ENCODE data around the gene RGS5.
"Not testable (repeated sequence)": the region's sequence is repeated elsewhere in the genome, so short reads cannot be mapped to it uniquely, and the experiment has no call there.

Gene RGS5

DNA sequence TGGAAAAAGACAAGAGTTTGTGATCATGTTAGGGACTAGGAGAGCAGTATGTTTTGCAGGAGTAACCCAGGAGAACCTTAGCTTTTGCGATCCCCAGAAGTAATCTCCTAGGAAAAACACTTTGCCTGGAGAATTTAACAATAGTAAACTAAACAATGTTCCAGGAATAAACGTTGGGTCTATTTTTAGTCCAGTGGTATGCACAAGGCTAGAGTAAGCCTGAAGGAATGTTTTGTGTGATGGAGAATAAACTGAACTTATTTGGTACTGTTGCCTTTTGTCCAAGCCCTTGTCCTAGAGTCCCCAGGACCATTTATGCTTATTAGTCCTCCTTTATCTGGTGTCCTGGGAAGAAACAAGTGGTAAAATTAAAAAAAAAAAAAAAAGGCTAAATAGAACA lies 28.7 kb upstream of the RGS5 start:
- in situ Hi-C loops (cut with HindIII; ENCODE audit: low sequenced_read_pairs), result no loop called here
- DNase-seq (ENCODE audit: low read depth, low spot score), result peak; percentile 69
- TF ChIP-seq CTCF (IDR thresholded peaks at IDR 0.05; ENCODE audit: low read depth, low read length), result no peak
- H3K4me3 ChIP-seq (ENCODE audit: low read depth, low read length), result no peak overlapping the region

GRCh38 chr1:163230827-163231226 lies 28.1 kb upstream of the RGS5 start:
- no peak for DNase-seq (ENCODE audit: low read depth, low spot score)
- TF ChIP-seq CTCF (IDR thresholded peaks at IDR 0.05; ENCODE audit: low read depth, low read length), result no peak
- no peak overlapping the region for H3K4me3 ChIP-seq (ENCODE audit: low read depth, low read length)
- in situ Hi-C loops (cut with HindIII; ENCODE audit: low sequenced_read_pairs), result no loop called here

GRCh38 chr1:163228271-163228670 lies 25.6 kb upstream of the RGS5 start:
- DNase-seq (ENCODE audit: low read depth, low spot score); in situ Hi-C loops (cut with HindIII; ENCODE audit: low sequenced_read_pairs); H3K4me3 ChIP-seq (ENCODE audit: low read depth, low read length): not testable (repeated sequence)

DNA sequence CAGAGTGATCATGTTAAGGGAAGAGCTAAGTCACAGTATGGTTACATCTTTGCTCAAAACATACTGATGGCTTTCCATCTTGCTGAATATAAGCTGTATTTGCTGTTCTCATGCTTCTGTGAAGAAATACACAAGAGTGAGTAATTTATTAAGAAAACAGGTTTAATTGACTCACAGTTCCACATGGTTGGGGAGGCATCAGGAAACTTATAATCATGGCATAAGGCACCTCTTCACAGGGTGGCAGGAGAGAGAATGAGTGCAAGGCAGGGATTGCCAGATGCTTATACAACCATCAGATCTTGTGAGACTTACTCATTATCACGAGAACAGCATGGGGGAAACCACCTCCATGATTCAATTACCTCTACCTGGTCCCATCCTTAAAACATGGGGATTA lies 24.4 kb upstream of the RGS5 start:
- in situ Hi-C loops (cut with HindIII; ENCODE audit: low sequenced_read_pairs), result no loop called here
- no peak for DNase-seq (ENCODE audit: low read depth, low spot score)
- no peak for TF ChIP-seq CTCF (IDR thresholded peaks at IDR 0.05; ENCODE audit: low read depth, low read length)
- H3K4me3 ChIP-seq (ENCODE audit: low read depth, low read length), result no peak overlapping the region

GRCh38 chr1:163213626-163214025 lies 10.9 kb upstream of the RGS5 start:
- in situ Hi-C loops (cut with HindIII; ENCODE audit: low sequenced_read_pairs), result no loop called here
- DNase-seq (ENCODE audit: low read depth, low spot score), result no peak
- no peak overlapping the region for H3K4me3 ChIP-seq (ENCODE audit: low read depth, low read length)
- no peak for TF ChIP-seq CTCF (IDR thresholded peaks at IDR 0.05; ENCODE audit: low read depth, low read length)

GRCh38 chr1:163211667-163212066 lies 9.0 kb upstream of the RGS5 start:
- H3K4me3 ChIP-seq (ENCODE audit: low read depth, low read length), result no peak overlapping the region
- DNase-seq (ENCODE audit: low read depth, low spot score), result no peak
- in situ Hi-C loops (cut with HindIII; ENCODE audit: low sequenced_read_pairs), result no loop called here
- no peak for TF ChIP-seq CTCF (IDR thresholded peaks at IDR 0.05; ENCODE audit: low read depth, low read length)

GRCh38 chr1:163205513-163205912 lies 2.8 kb upstream of the RGS5 start:
- no peak for TF ChIP-seq CTCF (IDR thresholded peaks at IDR 0.05; ENCODE audit: low read depth, low read length)
- no peak overlapping the region for H3K4me3 ChIP-seq (ENCODE audit: low read depth, low read length)
- DNase-seq (ENCODE audit: low read depth, low spot score), result peak; percentile 18
- in situ Hi-C loops (cut with HindIII; ENCODE audit: low sequenced_read_pairs), result no loop called here

All from astrocyte of the spinal cord (primary cell).